NCI-H446 treated with DMSO at 0.1 percent for 48 hours (cell line): ENCODE measurements around the gene KRTAP5-8.
"Not testable (repeated sequence)": the region's sequence is repeated elsewhere in the genome, so short reads cannot be mapped to it uniquely, and the experiment has no call there.

ENCODE experiments used
- DNase-seq: peaks from one replicate; lab custom pipeline; 2025; lab: John Stamatoyannopoulos, UW

Gene KRTAP5-8

GRCh38 chr11:71518506-71519471 lies 19.0 kb upstream of the KRTAP5-8 start:
- no peak for DNase-seq

- no peak for DNase-seq
Measured at GRCh38 chr11:71519546-71519945, 18.3 kb upstream of the KRTAP5-8 start.

GRCh38 chr11:71525188-71525937 lies 12.5 kb upstream of the KRTAP5-8 start:
- DNase-seq: no peak

GRCh38 chr11:71525938-71526495 lies 11.8 kb upstream of the KRTAP5-8 start:
- DNase-seq: no peak

- DNase-seq: not testable (repeated sequence)
Measured at GRCh38 chr11:71526796-71527575, 10.8 kb upstream of the KRTAP5-8 start, which contains the start of gene KRTAP5-7. Gene KRTAP5-7, plus strand, starts transcription at chr11:71527267. Its CDS starts 34 bp downstream, at chr11:71527301.

DNA sequence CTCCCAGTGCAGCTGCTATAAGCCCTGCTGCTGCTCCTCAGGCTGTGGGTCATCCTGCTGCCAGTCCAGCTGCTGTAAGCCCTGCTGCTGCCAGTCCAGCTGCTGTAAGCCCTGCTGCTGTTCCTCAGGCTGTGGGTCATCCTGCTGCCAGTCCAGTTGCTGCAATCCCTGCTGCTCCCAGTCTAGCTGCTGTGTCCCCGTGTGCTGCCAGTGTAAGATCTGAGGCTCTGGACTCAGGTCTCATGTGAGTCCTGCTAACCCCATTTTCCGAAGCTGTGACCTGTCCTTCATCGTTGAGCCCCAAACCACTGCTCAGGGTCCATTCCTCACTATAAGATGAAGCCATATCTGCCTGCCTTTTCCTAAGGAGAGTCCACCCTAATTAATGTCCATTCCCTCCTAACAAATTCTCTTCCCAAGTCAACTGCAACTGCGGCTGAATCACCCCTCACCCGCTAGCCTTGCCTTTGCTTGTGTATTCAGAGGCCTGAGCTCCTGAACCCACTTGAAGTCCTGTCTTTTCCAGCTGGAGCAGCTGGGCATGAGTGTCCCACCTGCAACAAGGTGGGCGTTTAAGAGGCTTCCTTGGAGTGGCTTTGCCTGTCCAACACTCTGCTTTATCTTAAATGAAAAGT lies 10.1 kb upstream of the KRTAP5-8 start:
- no peak for DNase-seq

- DNase-seq: no peak
Measured at GRCh38 chr11:71530602-71531001, 7.2 kb upstream of the KRTAP5-8 start.

GRCh38 chr11:71532036-71532610 lies 5.7 kb upstream of the KRTAP5-8 start:
- DNase-seq: no peak

- DNase-seq: not testable (repeated sequence)
Measured at GRCh38 chr11:71534711-71535608, 2.9 kb upstream of the KRTAP5-8 start.

DNA sequence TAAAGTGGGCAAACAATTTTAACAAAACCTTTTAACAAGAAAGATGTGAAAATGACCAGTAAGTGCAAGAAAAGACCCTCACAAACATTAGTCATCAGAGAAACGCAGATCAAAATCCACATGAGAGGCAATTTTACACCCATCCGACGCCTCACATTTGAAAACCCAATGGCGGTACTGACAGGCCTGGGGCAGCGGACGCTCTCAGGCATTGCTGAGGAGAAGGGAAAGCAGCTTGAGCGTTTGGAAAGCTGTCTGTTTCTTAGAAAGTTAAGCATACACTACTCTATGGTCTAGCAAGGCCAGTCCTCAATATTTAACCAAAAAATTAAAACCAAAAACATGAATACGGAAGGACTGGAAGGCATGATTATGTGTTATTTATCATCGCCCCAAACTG lies 2.0 kb upstream of the KRTAP5-8 start:
- DNase-seq: no peak

GRCh38 chr11:71537537-71537936 lies 288 bp upstream of the KRTAP5-8 start:
- no peak for DNase-seq

DNA sequence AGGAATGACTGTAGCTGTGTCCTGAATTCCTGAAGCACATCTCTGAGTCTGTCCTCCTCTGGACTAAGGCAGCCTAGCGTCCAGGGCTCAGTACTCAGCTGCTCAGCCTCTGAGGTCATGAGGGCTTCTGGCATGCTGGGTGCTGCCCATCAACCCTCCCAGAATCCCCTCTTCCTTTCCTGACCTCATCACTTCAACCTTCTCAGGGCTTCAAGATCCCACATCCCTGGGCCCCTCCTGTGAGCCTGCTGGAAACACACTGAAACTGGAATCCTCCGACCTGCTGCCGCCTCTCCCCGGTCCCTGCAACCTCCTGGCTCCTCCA lies 803 bp downstream of the KRTAP5-8 start:
- no peak for DNase-seq

- no peak for DNase-seq
Measured at GRCh38 chr11:71539017-71539416, 1.2 kb downstream of the KRTAP5-8 start.

DNA sequence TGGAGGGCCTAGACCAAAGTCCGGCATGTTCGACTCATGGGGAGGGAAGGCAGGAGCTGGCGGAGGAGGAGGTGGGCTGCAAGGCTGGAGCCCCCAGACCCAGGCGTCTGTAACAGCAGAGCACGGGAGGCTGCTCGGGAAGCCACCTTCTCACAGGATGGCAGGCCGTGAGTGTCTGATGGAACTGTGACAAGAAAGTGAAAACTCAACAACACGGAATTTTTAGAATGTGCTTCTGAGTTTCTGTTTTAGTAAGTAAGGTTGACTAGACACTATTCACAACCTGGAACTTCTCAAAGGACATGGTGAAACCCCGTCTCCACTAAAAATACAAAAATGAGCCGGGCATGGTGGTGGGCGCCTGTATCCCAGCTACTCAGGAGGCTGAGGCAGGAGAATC lies 2.1 kb downstream of the KRTAP5-8 start:
- DNase-seq: not testable (repeated sequence)

DNA sequence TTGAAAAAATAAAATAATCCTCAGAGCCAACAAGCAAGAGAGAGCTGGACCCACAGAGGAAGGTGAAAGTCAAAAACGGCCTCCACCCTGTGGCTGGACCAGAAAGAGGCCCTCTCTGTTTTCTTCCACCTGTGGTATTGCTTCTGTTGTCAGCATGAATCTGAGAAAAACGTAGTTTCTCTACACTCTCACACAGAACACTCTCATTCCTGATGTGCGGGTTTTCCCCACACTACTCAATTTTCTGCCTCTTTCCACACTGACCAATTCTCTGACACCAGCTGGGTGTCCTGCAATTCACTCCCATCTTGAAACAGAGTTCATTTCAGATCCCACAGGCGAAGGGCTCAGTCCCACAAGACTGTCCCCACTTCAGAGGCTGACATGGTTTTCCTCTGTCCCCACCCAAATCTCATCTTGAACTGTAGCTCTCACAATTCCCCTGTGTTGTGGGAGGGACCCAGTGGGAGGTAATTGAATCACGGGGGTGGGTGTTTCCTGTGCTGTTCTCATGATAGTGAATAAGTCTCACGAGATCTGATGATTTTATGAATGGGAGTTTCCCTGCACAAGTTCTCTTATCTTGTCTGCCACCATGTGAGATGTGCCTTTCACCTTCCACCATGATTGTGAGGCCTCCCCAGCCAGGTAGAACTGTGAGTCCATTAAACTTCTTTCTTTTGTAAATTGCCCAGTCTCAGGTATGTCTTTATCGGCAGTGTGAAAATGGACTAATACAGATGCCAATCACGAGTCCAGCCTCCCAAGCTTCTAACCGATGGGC lies 2.9 kb downstream of the KRTAP5-8 start:
- DNase-seq: not testable (repeated sequence)

GRCh38 chr11:71542382-71542781 lies 4.6 kb downstream of the KRTAP5-8 start:
- no peak for DNase-seq

GRCh38 chr11:71542879-71543777 lies 5.3 kb downstream of the KRTAP5-8 start:
- no peak for DNase-seq

GRCh38 chr11:71543866-71544265 lies 6.0 kb downstream of the KRTAP5-8 start:
- DNase-seq: no peak
